ENCODE measurements around the gene ACBD3.

DNA sequence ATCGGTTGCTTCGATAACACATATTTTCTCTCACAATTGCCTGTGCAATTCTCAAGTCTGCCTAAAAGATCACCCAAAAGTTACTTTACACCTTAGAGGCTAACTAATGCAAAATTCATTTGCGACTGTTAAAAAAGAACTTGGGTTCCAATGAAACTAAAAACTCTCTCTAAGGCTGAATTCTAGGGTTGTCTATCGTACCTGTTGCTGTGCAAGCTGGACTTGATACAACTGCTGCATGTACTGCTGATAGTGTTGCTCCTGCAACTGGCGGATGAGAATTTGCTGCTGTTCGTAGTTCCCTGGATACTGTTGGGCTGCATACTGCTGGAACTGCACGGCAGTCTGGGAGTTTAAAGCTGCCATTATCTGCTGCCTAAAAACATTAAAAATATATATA, 27.6 kb downstream of the ACBD3 start:
- TF ChIP-seq POLR2A (IDR thresholded peaks at IDR 0.05), result no peak
- TF ChIP-seq, protein P1, sequence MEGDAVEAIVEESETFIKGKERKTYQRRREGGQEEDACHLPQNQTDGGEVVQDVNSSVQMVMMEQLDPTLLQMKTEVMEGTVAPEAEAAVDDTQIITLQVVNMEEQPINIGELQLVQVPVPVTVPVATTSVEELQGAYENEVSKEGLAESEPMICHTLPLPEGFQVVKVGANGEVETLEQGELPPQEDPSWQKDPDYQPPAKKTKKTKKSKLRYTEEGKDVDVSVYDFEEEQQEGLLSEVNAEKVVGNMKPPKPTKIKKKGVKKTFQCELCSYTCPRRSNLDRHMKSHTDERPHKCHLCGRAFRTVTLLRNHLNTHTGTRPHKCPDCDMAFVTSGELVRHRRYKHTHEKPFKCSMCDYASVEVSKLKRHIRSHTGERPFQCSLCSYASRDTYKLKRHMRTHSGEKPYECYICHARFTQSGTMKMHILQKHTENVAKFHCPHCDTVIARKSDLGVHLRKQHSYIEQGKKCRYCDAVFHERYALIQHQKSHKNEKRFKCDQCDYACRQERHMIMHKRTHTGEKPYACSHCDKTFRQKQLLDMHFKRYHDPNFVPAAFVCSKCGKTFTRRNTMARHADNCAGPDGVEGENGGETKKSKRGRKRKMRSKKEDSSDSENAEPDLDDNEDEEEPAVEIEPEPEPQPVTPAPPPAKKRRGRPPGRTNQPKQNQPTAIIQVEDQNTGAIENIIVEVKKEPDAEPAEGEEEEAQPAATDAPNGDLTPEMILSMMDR (IDR thresholded peaks at IDR 0.05), result no peak

Data from esophagus squamous epithelium (tissue), 4 donors.